GM18951 (cell line): ENCODE results near the gene SPATA12.

Source experiments
- POLR2A ChIP-seq: IDR thresholded peaks from 4 replicates; pipeline ENCODE4 v1.6.1; 2011; ENCODE audit warnings: mild to moderate bottlenecking; ENCODE audit not compliant: insufficient read length, insufficient read depth; ENCODE audit errors: extremely low read depth
- in situ Hi-C: fragments of 300-500 bp; cut with MboI; formaldehyde crosslinking; loops from one replicate; pipeline ENCODE4 v1.12.0; 2022; ENCODE audit warnings: low sequenced_read_pairs, mixed read lengths, inconsistent platforms; ENCODE audit not compliant: unreplicated experiment

Gene SPATA12, protein sequence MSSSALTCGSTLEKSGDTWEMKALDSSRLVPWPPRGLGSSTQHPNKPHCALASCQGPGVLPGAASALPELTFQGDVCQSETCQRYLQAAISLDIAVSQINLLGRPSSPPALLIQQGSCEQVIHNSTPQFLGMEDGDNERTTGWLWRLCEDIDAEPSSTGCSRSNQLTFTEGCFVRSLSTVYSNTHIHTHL

DNA sequence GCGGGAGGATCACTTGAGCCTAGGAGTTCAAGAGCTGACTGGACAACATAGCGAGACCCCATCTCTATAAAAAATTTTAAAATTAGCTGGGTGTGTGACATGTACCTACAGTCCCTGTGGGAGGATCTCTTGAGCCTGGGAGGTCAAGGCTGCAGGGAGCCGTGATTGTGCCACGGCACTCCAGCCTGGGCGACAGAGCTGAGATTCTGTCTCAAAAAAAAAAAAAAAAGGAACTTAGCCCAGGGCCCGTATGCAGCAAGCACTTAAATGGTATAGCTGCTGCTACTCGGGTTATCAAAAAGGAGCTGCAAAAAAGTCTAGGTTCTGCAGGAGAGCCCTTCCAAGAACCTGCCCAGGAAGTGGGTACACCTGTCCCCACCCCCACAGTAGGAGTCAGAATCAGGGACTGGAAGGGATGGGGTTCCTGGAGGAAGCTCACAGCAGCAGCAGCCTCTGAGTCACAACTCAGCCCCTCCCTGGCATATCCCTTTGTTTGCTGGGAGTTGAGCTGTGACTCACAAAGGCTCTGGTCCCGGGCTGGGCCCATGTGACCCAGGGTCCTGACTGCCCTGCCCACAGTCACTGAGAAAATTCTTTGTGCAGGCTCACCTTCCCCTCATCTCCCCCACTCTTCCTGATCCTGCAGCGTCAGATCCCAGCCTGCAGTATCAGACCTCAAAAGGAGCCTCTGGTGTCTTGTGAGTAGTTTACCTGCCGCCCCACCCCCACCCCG is at the start of gene SPATA12:
Gene SPATA12, plus strand, starts transcription at position 576 of the 733 bp plus-strand sequence. CDS start 13,031 bp downstream, outside the sequence.
- in situ Hi-C loops = no loop called here
- TF ChIP-seq POLR2A = no peak

DNA sequence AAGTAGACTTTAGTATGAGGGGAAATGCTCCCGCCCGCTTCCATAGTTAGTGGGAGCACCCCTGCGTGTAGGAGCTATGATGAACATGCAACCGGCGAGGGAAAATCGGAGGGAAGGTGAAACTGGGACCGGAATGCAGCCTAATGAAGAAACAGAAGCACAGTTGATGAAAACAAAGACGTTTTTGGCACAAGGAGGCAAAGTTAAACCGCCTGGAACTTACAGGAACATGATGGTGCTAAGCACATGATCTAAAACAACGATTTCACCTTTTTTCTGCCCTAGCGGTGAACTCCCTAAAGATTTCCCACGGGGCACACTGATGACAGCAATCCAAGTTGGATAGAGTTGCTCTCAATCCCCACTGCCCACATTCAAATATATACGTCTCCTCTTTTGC is 49.4 kb upstream of the SPATA12 start:
- TF ChIP-seq POLR2A = no peak
- in situ Hi-C loops = no loop called here

DNA sequence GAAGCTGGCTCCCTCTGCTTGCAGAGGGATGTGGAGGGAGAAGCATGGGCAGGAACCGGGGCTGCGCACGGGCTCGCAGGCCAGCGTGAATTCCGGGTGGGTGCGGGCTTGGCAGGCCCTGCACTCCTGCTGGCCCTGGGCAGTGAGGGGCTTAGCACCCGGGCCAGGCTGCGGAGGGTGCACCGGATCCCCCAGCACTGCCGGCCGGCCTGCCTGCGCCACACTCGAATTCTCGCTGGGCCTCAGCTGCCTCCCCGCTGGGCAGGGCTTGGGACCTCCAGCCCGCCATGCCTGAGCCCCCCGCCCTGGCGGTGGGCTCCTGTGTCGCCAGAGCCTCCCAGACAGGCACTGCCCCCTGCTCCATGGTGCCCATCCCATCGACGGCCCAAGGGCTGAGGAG is 47.6 kb upstream of the SPATA12 start:
- TF ChIP-seq POLR2A = no peak
- in situ Hi-C loops = no loop called here

DNA sequence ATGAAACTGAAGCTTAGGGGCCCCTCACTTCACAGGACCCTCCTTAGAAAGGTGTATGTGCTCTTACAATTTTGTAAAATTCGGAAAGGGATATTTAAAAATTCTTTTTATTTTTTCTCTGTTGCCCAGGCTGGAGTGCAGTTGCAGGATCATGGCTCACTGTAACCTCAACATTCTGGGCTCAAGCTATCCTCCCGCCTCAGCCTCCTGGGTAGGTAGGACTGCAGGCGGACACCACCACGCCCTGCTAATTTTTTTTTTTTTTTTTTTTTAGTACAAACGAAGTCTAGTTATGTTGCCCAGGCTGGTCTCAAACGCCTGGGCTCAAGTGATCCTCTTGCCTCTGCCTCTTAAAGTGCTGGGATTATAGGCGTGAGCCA is 45.1 kb upstream of the SPATA12 start:
- no peak for TF ChIP-seq POLR2A
- in situ Hi-C loops = no loop called here

DNA sequence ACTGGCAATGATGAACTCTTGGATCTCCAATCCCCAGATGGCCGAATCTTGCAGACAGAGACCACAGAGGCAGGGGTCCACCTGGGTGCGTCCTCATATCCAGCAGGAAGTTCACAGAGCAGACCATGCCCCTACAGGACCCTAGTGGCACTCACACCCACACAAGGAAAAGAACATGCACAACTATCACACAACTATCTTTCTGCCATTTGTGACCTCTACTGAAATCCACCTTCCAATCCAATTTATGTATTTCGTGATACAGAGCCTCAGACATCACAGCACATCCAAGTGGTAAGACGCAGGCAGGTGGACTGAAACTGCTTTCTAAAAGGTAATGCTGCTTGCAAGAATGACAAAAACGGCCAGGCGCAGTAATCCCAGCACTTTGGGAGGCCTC is 44.6 kb upstream of the SPATA12 start:
- in situ Hi-C loops = no loop called here
- TF ChIP-seq POLR2A = no peak

DNA sequence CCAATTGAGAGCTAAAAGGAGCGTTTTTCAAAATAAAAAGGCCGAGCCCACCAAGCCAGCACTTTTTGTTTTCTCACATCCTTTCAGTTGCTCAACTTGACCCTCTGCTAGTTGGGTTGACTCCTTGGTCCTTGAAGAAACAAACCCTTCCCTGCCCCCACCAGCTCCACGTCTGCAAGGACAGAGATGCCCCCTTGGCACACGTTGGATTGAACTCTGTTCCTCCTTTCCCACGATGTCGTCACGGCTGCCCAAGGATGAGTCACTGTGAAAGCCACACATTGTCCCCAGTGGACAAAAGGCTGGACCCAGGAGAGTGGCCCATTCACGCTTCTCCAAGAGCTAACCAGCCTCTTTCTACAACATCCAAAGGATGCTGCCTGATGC is 43.0 kb upstream of the SPATA12 start:
- no peak for TF ChIP-seq POLR2A
- in situ Hi-C loops = no loop called here

DNA sequence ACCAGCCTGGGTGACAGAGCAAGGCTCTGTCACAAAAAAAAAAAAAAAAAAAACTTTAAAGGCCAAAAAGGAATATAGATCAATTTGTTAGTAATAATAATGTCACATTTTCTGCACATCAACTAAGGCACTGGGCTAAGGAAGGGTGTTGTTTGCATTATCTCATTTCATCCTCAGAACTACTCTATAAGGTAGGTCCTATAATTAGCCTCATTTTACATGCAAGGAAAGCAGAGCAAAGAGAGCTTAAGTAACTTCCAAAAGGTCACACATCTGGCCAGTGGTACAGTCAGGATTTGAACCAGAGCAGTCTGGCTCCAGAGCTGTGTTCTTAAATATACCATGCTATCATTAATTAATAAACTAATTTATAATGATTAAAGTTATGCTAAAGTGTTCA is 42.2 kb upstream of the SPATA12 start:
- in situ Hi-C loops = no loop called here
- no peak for TF ChIP-seq POLR2A

DNA sequence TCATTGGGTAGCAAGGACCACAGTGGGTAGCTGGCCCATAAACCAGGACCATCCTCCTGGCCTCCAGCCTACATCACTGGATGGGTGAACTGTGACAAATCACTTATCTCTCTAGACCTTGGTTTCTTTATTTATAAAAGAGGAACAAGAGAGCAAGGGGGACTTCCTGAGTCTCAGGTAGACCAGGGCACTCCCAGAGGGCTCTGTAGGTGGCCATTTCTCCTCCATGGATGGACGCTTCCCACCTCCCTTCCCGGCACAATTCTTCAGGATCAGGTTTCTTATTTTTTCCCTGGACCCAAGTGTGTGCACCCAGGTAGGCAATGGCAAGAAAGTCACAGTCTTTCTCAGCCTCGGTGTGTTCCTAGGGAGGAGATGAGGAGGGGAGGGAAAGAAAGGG is 41.4 kb upstream of the SPATA12 start:
- no peak for TF ChIP-seq POLR2A
- in situ Hi-C loops = no loop called here

DNA sequence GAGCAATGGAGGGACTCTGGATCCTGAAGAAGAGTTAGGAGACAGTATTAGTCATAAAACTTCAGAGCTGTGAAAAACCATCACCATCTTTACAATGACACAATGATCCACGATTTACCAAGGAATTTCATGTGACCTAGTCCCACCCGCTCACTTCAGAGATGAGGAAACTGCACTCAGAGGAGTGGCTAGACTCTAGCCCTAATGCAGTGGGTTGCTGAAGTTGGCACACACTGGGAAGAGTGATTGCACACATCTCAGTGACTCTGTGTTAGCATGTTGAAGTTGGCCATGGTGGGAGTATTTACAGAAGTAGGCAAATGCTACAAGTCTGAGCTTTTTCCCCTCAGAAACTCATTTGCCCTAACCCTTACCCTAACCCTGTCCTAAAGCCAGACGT is 35.2 kb upstream of the SPATA12 start:
- in situ Hi-C loops = no loop called here
- TF ChIP-seq POLR2A = no peak

DNA sequence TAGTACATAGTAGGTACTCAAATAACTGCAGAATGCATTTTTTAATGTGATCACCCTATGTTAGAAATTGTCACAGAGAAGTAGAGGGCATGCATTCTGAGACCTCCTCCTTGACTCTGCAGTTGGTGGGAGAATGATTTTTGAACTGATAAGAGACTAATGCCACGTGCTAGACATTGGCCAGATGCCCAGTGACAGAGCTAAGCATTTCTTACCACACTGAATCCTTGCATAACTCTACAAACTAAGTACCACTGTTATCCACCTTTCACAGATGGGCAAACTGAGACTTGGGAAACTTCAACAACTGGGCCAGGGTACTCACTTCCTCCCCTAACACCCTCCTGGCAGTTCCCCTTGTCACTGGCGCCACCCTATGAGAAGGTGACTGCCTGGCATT is 33.5 kb upstream of the SPATA12 start:
- TF ChIP-seq POLR2A = no peak
- in situ Hi-C loops = no loop called here

DNA sequence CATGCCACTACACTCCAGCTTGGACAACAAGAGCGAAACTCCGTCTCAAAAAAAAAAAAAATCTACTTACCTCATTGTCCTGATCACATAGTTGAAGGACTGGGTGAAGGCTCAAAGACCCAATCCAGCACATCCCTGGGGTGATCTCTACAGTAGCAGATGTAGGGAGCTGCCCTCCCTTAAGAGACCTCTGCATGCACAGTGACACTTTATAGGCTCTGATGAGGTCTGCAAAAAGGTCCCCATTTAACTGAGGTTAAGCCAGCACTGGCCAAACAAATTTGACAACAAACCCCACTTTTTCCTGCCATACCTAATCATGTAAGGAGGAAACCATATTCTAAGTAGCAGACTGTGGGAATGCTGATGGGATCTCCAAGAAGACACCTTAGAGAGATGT is 31.1 kb upstream of the SPATA12 start:
- no peak for TF ChIP-seq POLR2A
- in situ Hi-C loops = no loop called here

DNA sequence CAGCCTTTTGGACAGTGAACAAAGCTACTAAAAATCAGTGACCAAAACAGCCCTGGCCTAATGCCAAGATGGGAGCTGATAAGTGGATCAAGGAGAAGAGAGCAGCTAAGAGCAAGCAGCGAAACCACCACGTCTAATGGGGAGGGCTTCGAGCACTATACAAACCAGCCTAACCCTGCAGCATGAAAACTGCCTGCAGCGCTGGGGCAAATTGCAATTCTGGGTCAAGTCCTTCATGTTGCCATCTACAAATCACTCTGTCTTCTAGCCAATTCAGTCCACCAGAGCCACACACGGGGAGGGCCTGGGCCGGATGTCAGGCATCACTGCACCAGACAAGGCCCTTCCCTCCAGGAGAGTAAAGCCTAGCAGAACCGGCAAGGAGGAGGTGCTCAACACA is 30.5 kb upstream of the SPATA12 start:
- TF ChIP-seq POLR2A = no peak
- in situ Hi-C loops = no loop called here

DNA sequence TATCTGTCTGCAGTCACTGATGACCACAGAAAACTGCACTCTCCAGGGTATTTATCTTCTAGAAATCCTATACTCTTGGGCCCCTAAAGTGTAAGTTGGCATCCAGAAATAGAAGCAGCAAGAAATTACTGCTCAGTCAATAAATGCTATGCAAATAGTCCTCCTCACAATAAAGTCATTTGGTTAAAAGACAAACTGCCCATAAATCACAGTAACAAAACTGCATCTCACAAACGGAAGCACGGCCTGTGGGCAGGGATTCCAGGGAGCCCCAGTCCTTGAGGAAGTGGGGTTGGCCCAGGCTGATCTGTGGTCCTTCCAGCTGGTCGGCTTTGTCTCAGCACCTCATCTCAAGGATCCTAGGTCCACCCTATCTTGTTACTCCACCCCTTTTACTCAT is 29.7 kb upstream of the SPATA12 start:
- in situ Hi-C loops = no loop called here
- TF ChIP-seq POLR2A = no peak

DNA sequence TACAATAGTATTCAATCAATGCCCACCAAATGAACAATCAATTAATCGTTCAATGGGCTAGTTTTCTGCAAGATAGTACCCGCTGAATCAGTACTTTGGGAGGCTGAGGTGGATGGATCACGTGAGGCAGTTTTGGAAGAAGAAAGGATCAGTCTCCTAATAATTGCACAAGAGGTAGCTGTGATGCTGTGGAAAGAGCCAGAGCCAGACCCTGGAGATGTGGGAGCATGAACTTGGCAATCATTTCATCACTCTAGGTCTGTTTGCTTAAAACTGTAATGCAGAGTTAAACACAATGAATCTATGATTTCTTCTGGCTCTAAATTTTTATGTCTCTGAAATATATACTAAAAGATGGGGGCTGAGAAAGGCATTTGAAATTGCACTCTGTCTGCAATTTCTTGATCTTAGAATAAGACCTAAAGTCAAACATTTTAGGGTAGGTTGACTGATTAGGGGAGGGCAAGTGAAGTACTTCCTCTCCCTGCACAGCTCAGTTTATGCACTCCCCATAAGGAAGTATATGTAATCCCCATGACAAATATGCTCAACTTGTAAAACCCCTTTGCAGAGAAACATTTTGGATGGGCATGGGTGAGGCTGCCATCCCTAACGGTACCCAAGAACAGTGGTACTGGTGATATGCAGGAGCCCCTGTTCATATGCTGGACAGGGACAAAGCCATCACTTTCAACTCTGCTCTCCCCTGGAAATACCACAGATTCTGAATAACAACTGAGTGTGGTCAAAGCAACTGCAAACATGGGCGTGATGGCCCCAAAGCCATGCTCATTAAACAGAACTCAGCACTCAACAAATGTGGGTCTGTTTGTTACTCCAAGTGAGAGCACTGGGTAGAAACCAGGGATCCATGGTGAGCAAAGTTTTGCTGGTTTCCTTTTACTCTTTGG is 28.6 kb upstream of the SPATA12 start:
- in situ Hi-C loops = no loop called here
- TF ChIP-seq POLR2A = no peak

DNA sequence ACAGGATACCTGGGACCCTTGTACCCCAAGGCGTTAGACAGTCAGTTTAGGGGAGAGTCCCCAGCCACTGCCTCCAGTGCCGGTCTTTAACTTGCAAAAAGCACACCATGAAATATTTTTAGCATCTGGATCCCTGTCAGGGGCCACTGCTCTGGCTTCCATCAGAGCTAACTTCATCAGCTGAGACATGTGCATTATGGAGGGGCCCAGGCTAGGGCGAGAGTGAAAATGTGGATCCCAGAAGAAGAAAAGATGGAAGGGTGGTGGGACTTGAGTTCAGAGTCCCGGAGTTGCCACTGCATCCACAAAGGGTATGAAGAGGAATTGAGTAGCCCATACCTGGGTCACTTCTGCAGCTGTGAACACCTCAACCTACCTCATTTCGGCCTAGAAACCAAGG is 23.5 kb upstream of the SPATA12 start:
- in situ Hi-C loops = no loop called here
- TF ChIP-seq POLR2A = no peak
